ENCODE measurements around the gene EVC2.

DNA sequence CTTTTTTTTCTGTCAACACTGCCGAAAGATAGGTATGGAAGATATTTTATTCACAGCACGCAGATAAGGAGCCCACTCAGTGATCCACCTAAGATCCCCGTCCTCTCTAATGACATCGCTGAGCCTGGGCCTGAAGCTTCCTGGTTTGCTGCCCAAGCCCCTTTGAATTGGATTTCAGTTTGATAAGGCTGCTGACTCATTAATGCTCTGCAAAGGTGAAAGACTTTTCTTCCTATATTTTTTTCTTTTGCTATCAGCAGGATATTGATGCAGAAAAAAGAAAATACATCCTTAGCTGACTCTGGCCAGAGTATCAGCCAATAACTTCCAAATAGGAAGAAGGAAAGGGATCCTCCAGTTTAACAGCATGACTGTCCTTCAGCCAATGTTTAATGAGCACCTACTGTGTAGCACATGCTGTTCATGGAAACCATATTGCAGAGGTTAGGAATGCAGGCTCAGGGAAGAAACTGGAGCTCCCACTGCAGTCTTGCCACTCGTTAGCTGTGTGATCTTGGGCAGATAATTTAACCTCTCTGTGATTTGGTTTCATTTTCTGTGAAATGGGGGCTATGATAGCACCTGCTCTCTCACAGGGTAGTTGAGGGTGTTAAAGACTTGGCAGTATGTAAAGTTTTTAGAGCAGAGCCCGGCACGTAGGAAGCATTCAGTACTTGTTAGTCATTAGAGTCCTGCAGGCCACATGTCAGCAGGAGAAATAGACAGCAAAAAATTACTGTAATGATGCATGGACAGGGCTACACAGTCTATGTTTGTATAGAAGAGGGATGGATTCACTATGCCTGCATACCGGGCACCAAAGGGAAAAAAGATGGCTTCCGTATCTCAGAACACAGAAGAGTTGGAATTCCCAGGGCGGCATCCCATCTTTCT is 41.9 kb upstream of the EVC2 start:
- no peak for TF ChIP-seq ZNF274 (IDR thresholded peaks at IDR 0.05; ENCODE audit: low read depth, low read length)
- no peak for TF ChIP-seq YY1 (IDR thresholded peaks at IDR 0.05; ENCODE audit: insufficient read depth, insufficient read length)
